HG03064 (cell line): Measurements from ENCODE around the gene STK32B.
"Not testable (repeated sequence)": the region's sequence is repeated elsewhere in the genome, so short reads cannot be mapped to it uniquely, and the experiment has no call there.

Source experiments
- ATAC-seq: cut with Tn5 transposase; IDR thresholded peaks from one replicate; pipeline ENCODE4 v1.9.1; 2021; ENCODE audit warnings: low read depth; ENCODE audit not compliant: unreplicated experiment

Gene STK32B

DNA sequence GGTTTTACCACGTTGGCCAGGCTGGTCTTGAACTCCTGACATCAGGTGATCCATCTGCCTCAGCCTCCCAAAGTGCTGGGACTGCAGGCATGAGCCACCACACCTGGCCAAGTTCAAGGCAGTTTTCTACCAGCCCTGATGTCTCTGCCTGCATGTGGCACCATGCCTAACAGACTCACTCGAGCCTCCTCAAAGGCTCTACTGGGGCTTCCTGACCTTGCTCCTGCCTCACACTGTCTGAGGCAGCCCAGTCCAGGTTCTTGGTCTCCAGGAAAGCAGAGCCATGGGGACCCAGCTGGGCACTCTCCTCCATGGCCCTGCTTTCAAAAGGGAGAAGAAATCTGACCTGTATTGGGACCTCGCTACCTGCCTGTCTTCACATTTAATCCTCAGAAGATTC lies 370.1 kb downstream of the STK32B start:
- ATAC-seq, result no peak

DNA sequence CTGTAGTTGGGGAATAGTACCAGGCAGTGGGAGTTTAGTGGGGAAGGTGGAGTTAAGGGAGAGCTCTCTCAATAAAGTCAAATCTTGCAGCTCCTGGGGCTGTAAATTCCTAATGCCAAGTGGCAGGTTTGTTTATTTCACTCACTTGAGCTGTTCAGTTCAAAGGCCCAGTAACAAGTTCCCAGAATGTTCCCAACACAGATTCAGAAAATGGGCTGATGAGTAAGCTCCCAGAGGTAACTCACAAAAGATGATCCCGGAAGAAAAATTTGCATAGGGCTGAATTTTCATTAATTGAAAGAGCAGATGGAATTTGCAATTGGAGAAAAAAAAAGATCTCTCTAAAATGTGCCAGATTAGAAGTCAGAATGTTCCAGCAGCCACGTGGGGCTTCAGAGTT lies 370.9 kb downstream of the STK32B start:
- no peak for ATAC-seq

DNA sequence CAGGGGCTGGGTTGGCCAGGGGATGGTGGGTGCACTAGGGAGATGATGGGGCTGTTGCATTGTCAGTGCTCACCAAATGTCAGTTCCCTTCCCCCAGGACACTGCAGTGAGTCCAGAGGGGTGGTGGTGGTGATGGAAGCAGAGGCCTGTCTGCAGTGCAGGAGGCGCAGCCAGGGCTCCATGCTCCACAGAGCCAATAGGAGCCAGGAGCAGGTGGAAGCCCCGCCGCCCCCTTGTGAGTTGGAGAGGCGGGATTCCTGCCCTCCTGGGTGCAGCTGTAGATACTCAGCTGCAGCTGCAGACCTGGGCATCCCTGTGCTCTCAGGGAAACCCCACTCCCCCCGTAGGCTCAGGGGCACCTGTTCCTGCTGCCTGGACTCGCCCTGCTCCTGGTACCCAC lies 372.4 kb downstream of the STK32B start:
- no peak for ATAC-seq

- ATAC-seq, result no peak
Observed at GRCh38 chr4:5424211-5424610, 372.9 kb downstream of the STK32B start.

- ATAC-seq, result no peak
Observed at GRCh38 chr4:5424901-5425300, 373.6 kb downstream of the STK32B start.

DNA sequence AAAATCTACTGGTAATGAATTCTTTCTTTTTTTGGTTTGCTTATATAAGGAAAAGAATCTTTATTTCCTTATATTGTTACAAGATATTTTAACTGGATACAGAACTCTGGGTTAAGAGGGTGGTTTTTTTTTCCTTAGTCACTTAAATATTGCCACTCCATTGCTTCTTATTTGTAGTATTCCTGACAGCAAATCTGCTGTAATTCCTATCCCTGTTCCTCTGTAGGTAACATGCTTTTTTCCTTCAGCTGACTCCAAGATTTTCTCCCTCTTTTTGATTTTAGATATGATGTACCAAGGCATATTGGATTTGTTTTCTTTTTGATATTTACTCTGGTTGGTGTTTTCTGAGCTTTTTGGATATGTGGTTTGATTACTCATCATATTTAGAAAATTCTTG lies 378.5 kb downstream of the STK32B start:
- ATAC-seq, result no peak

DNA sequence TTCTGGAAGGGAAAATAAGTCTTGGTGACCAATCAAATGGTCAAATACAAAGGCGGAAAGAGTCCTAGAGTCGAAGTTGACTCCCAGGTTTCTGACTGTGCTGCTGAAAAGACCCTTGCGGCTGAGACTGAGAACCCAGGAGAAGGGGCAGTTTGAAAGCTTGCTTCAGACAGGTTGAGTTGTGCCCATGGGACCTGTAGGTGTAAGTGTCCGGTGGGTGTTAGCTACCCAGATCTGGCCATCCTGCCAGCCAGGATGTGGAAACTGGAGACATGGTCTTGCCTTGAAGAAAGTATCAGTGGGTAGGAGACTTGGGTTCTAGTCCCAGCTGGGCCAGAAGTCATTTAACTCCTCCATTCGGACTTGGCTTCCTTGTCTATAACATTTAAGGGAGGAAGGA lies 381.9 kb downstream of the STK32B start:
- ATAC-seq, result no peak

DNA sequence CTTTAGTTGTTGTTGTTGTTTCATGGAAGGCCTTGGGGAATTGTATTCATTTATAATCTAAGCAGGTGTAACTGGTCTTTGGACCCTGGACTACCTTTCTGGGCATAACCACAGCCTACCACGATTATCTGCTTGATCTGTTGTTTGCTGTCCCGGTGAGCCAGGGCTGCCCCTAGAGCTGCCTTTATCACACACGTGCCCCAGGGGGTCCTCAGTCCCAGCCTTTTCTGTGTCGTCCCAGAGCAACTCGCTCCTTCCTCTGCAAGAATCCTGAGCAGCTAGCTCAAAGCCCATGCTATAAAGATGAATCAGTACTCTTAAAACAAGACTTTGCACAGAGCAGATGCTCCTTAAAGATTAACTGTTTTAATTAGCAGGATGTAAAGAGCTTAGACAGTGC lies 383.9 kb downstream of the STK32B start:
- no peak for ATAC-seq

DNA sequence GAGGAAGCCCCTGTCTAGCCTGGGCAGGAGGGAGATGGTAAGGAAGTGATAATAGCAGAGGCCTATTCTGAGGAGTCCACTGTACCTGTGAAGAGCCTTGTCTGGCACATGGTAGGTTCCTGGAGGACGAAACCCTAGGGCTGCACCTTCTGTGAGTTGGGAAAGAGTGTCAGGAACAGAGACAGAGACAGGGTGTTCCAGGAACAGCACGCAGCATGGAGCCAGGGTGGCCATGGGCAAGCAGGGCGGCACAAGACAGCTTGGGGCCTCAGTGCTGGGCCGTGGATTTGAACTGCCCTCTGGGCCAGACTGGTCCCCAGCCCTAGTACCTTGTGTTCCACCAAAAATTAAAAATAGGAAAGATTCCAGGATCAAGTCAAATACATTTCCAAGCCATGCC lies 384.5 kb downstream of the STK32B start:
- no peak for ATAC-seq

- ATAC-seq, result not testable (repeated sequence)
Observed at GRCh38 chr4:5443976-5444802, 392.9 kb downstream of the STK32B start.

DNA sequence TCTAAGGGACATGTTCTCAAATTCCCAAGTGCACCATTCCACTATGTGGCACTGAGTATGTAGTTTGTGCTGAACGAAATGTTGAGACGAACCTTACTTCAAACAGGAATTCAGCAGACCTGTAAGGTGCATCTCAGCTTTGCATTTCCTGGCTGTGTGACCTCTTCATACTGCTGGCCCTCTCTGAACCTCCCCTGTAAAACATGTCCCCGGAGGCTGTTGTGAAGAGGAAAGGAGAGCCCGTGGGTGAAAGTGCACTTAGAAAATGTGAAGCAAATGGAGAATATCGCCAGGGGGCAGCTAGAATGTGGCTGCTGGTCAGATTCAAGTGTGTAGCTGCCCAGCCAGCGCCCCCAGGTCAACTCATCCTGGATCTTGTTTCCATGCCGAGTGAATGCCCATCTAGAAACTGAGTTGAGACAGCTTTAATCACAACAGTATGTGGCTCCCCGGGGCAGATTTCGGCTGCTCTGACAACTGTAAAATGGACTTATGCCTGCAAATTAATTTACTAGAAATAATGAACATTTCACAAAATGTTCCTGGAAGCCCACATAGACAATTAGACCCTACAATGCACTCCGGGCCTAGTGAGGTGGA lies 393.7 kb downstream of the STK32B start:
- no peak for ATAC-seq

GRCh38 chr4:5446595-5447226 lies 395.4 kb downstream of the STK32B start:
- no peak for ATAC-seq

DNA sequence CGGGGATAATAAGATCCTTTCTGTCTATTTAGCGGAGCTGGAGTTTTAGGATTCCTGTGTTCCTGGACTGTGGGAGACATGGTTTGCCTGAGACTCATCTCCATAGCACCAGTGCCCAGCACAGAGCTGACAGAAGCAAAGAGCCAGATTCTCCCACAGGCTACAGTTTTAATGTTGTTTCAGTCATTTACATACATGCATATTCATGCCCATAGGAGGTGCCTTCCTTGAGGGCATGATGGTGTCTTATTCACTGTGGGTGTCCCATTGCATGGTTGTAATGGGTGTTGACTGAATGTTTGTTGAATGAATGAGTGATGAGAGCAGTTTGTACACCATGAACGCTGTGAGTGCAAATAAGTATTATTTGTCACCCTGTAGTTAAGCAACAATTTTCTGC lies 396.5 kb downstream of the STK32B start:
- no peak for ATAC-seq

DNA sequence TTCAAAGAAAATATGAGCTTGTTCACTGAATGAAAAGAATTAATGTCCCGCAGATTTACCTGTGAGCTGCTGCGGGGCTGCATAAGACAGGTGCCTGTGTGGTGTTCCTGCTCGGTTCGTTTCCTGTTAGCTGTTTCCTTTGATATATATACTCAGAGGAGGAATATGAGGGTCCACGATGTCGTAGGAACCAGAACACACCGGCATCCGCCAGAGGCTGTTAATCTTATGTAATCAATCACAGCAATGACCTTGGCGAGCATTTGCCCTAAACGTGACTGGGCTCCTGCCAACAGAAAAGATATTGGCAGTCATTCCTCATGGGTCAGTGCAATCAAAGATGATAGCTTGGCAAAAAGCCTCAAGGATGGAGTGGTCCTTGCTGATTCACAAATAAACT lies 396.9 kb downstream of the STK32B start:
- ATAC-seq, result no peak

DNA sequence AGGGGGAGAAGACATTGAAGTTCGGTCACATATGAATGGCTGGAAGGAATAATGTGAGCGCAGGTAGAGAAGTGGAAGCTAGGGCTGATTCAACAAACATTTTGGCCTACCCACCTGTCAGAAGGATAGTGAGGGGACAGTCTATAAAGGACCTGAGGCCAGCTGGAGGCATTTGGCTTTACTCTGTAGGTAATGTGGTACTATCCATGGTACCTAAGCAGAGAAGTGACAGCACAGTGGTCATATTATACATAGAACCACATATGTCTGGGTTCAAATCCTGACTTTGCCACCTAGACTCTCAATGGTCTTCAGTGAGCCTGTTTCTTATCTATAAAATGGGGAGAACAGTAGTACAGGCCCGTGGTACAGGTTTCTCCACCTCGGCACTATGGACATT lies 400.0 kb downstream of the STK32B start:
- ATAC-seq, result no peak

- no peak for ATAC-seq
Observed at GRCh38 chr4:5452156-5452555, 400.9 kb downstream of the STK32B start.

DNA sequence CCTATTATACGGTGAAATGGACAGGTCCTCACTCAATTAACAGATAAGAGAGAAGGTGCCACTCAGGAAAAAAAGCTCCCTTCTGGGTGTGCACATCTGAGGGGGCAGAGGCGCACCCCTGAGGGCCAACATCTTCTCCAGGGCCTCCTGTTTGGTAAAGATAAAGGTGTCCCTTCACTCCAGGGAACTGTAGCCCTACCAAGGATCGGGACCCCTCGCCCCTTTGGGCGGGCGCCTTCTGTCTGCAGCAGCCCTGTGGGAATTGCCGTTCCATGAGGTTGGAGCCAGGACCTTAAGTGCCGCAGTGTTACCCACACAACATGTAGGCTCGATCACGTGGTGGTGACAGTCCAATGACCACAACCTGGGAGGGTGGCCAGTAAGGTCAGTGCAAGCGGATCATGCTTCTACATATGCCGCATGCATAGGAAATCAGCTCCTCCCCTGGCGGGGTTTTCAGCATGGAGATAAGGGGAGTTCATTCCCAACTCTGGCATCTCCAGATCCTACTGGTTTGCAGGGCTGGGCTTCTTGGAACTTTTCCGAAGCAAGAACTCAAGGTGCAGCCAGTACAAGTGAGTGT lies 403.8 kb downstream of the STK32B start:
- ATAC-seq, result no peak

GRCh38 chr4:5456296-5456845 lies 405.1 kb downstream of the STK32B start:
- ATAC-seq, result no peak

GRCh38 chr4:5458676-5459075 lies 407.4 kb downstream of the STK32B start:
- no peak for ATAC-seq

- ATAC-seq, result no peak
Observed at GRCh38 chr4:5459236-5459635, 408.0 kb downstream of the STK32B start.

DNA sequence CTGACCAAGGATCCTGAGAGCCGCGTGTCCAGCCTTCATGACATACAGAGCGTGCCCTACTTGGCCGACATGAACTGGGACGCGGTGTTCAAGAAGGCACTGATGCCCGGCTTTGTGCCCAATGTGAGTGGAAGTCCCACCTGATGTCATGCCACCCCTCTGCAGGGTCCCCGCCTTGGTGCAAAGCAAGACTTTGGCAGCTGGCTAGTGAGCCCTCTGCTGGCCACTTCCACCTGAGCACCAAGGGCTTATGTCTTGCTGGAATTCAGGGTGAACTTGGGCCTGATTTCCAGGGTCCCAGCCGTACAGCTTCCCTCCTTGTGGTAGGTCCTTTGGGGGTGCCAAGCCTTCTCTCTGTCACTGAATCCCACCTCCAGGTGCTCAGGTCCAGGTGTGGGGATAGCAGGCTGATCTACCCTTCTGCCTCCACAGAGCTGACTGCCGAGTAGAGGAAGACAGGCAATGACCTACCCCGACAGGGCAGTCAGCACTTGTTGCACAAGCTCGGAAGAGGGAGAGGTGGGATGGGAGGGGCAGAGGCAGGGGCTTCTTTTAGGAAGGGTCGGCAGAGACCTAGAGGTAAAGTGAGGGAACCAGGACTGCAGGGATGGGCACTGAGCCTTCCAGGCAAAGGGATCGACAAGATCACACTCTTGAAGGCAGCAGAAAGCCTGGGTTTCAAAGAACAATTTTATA lies 409.0 kb downstream of the STK32B start:
- no peak for ATAC-seq
